Upper lobe of left lung (tissue), 6 donors: ENCODE data around the gene NLRP6. TPM values are rescaled to one million over a fixed set of nuclear protein-coding genes. Genes with fewer than 3 reads are reported as not detected.
"Not testable (repeated sequence)": the region's sequence is repeated elsewhere in the genome, so short reads cannot be mapped to it uniquely, and the experiment has no call there.

Source experiments
- ATAC-seq, 2 donors: fragments of 200-7000 bp; cut with Tn5 transposase; one replicate each; pipeline ENCODE4 v1.9.1; 2022; ENCODE audit warnings: mild to moderate bottlenecking in 2 of 2, moderate library complexity in 2 of 2; ENCODE audit not compliant: low FRiP score in 2 of 2
- DNase-seq, 2 donors: peaks; one replicate each; pipeline ENCODE4 v3.0.0-alpha.2; 2019 to 2020
- H3K27ac ChIP-seq, 4 donors: fragments of 200-600 bp; sonication (generic); one replicate each; pipeline ENCODE4 v1.5.1; 2016 to 2019
- H3K27me3 ChIP-seq, 4 donors: fragments of 200-600 bp; sonication (generic); one replicate each; pipeline ENCODE4 v1.5.1; 2017 to 2019
- H3K36me3 ChIP-seq, 4 donors: fragments of 200-600 bp; sonication (generic); one replicate each; pipeline ENCODE4 v1.5.1; 2016 to 2019
- H3K4me1 ChIP-seq, 4 donors: fragments of 200-600 bp; sonication (generic); one replicate each; pipeline ENCODE4 v1.5.1; 2018 to 2019
- H3K4me3 ChIP-seq, 4 donors: fragments of 200-600 bp; sonication (generic); one replicate each; pipeline ENCODE4 v1.5.1; 2017 to 2019; ENCODE audit warnings: mild to moderate bottlenecking in 2 of 4, moderate library complexity in 1 of 4
- H3K9me3 ChIP-seq, 4 donors: fragments of 200-600 bp; sonication (generic); one replicate each; pipeline ENCODE4 v1.5.1; 2018 to 2019
- CTCF ChIP-seq, 6 experiments: fragments of 450-650 bp in 4 of 6; fragments of 200-600 bp in 2 of 6; sonication (generic) in 2 of 6; IDR thresholded peaks; one replicate each; pipeline ENCODE4 v1.5.1; 2016 to 2019; ENCODE audit warnings: antibody characterized with exemption in 6 of 6
- EP300 ChIP-seq, 4 donors: sonication (generic); formaldehyde crosslinking; IDR thresholded peaks; one replicate each; pipeline ENCODE4 v1.5.1; 2017; ENCODE audit warnings: antibody characterized with exemption in 4 of 4, control low read depth in 2 of 4
- POLR2A ChIP-seq, 4 donors: fragments of 450-650 bp; IDR thresholded peaks; one replicate each; pipeline ENCODE4 v1.5.1; 2016 to 2017; ENCODE audit warnings: antibody characterized with exemption in 4 of 4, mild to moderate bottlenecking in 2 of 4
- POLR2AphosphoS5 ChIP-seq, 2 donors: sonication (generic); formaldehyde crosslinking; IDR thresholded peaks; one replicate each; pipeline ENCODE4 v1.5.1; 2017; ENCODE audit warnings: antibody characterized with exemption in 2 of 2
- WGBS, 2 donors: methylation state at CpG; one replicate each; pipeline ENCODE4 v1.1.5; 2017 to 2018; 5-methylcytosine and 5-hydroxymethylcytosine counted together
- small RNA-seq, 4 donors: library from RNA; depleted of rRNA; stranded (forward); fragments of <200 nt; gene quantifications; one replicate each; pipeline ENCODE3, GENCODE V24; 2016
- total RNA-seq, 6 donors: library from RNA; depleted of rRNA in 4 of 6; stranded (reverse); fragments of >200 nt in 4 of 6; gene quantifications; one replicate each; pipeline versions ENCODE4 v1.1.0 to v1.2.1, GENCODE V29; 2016 to 2021
- donor health status: DM: no; HTN: no; CAD: no; lungs with moderate emphysema.
- donor health status: DM: no; HTN: yes; CAD: no; lungs with severe emphysema.

NLRP6 gene
- total RNA-seq, 6 donors from 2014 or later, result 1.3 to 7.3 (median 3.1) TPM

- H3K4me3 ChIP-seq, result no peak overlapping the region
- DNase-seq (no peak), ATAC-seq (no peak)
- 78 to 87% methylated on average over 14 to 19 of the region's 19 CpGs for WGBS, 2 donors
- no peak overlapping the region for H3K27ac ChIP-seq
- no peaks in the 10 kb centered on the region for H3K9me3 ChIP-seq
- H3K4me1 ChIP-seq, result peaks cover 22 to 30% (median 29%) of the 10 kb centered on the region in 4 donors
- no peaks in the 10 kb centered on the region for H3K27me3 ChIP-seq
- H3K36me3 ChIP-seq, result no peaks in the 10 kb centered on the region
- TF ChIP-seq EP300 (IDR thresholded peaks at IDR 0.05) (no peak), POLR2A (IDR thresholded peaks at IDR 0.05) (no peak), CTCF (IDR thresholded peaks at IDR 0.05) (no peak), POLR2AphosphoS5 (IDR thresholded peaks at IDR 0.05) (no peak)
Observed at GRCh38 chr11:331358-332060, 53.3 kb downstream of the NLRP6 start.

GRCh38 chr11:332651-333480 lies 54.7 kb downstream of the NLRP6 start:
- TF ChIP-seq POLR2A (IDR thresholded peaks at IDR 0.05) (no peak), CTCF (IDR thresholded peaks at IDR 0.05) (no peak), EP300 (IDR thresholded peaks at IDR 0.05) (no peak), POLR2AphosphoS5 (IDR thresholded peaks at IDR 0.05) (no peak)
- Histone ChIP-seq H3K4me3 (no peak overlapping the region), H3K27me3 (no peaks in the 10 kb centered on the region), H3K36me3 (no peaks in the 10 kb centered on the region), H3K27ac (no peak overlapping the region), H3K4me1 (peaks cover 14 to 21% (median 18%) of the 10 kb centered on the region in 4 donors), H3K9me3 (no peaks in the 10 kb centered on the region)
- ATAC-seq (no peak), DNase-seq (no peak)
- 78 to 93% methylated on average over 20 to 23 of the region's 23 CpGs for WGBS, 2 donors

- not testable (repeated sequence) for H3K27ac ChIP-seq, ATAC-seq, DNase-seq, H3K9me3 ChIP-seq, H3K27me3 ChIP-seq, H3K4me3 ChIP-seq, H3K36me3 ChIP-seq
- H3K4me1 ChIP-seq, result peaks cover 12 to 16% (median 14%) of the 10 kb centered on the region in 4 donors
- WGBS, 2 donors, result 87 to 91% methylated on average over 17 of the region's 17 CpGs
Observed at GRCh38 chr11:333616-334263, 55.5 kb downstream of the NLRP6 start.

GRCh38 chr11:334264-334994 lies 56.2 kb downstream of the NLRP6 start:
- TF ChIP-seq CTCF (IDR thresholded peaks at IDR 0.05), result no peak
- TF ChIP-seq EP300 (IDR thresholded peaks at IDR 0.05), result no peak
- TF ChIP-seq POLR2AphosphoS5 (IDR thresholded peaks at IDR 0.05), result no peak
- no peak for TF ChIP-seq POLR2A (IDR thresholded peaks at IDR 0.05)
- Histone ChIP-seq H3K9me3 (no peaks in the 10 kb centered on the region), H3K4me1 (peaks cover 12 to 16% (median 14%) of the 10 kb centered on the region in 4 donors), H3K36me3 (no peaks in the 10 kb centered on the region), H3K27me3 (no peaks in the 10 kb centered on the region), H3K27ac (no peak overlapping the region), H3K4me3 (no peak overlapping the region)
- ATAC-seq, result peak in 1 of 2 donors; percentile 73
- DNase-seq, result no peak
- WGBS, 2 donors, result 66 to 71% methylated on average over 25 of the region's 25 CpGs

Small RNA genes within 50 kb of the gene (small RNA-seq; reads per million reads assigned to genes)
- gene AC136475.6, result 0 reads per million in 4 donors

Other genes starting within 250 kb of the NLRP6 start
- gene SCGB1C1, start 85.3 kb upstream of the NLRP6 start, total RNA-seq, result not detected
- 10 to 100 TPM; 24.3 to 70.1 (median 39.0) TPM for gene BET1L, start 71.0 kb upstream of the NLRP6 start, total RNA-seq
- 100 to 1,000 TPM in 4 of 6 donors, 10 to 100 TPM in 2; 65.9 to 135 (median 105) TPM for gene RIC8A, start 70.7 kb upstream of the NLRP6 start, total RNA-seq
- gene SIRT3, start 42.1 kb upstream of the NLRP6 start, total RNA-seq, result 10 to 100 TPM; 11.7 to 37.6 (median 24.0) TPM
- 100 to 1,000 TPM in 4 of 6 donors, 10 to 100 TPM in 2; 85.2 to 113 (median 106) TPM for gene PSMD13, start 41.4 kb upstream of the NLRP6 start, total RNA-seq
- gene PGGHG, start 10.7 kb downstream of the NLRP6 start, total RNA-seq, result 100 to 1,000 TPM in 2 of 6 donors, 10 to 100 TPM in 4; 34.1 to 535 (median 65.2) TPM
- gene IFITM5, start 21.1 kb downstream of the NLRP6 start, total RNA-seq, result not detected
- gene IFITM2, start 29.4 kb downstream of the NLRP6 start, total RNA-seq, result 100 to 1,000 TPM; 113 to 704 (median 271) TPM
- gene IFITM1, start 35.6 kb downstream of the NLRP6 start, total RNA-seq, result 100 to 1,000 TPM in 1 of 6 donors, 10 to 100 TPM in 5; 16.8 to 119 (median 74.5) TPM
- gene IFITM3, start 42.5 kb downstream of the NLRP6 start, total RNA-seq, result 100 to 1,000 TPM; 132 to 860 (median 360) TPM
- gene B4GALNT4, start 91.1 kb downstream of the NLRP6 start, total RNA-seq, result 1 to 10 TPM in 1 of 6 donors, under 1 TPM in 4, not detected in 1; 0.23 to 2.1 (median 0.54) TPM
- 10 to 100 TPM; 33.4 to 86.3 (median 55.2) TPM for gene PKP3, start 115.8 kb downstream of the NLRP6 start, total RNA-seq
- 100 to 1,000 TPM in 3 of 6 donors, 10 to 100 TPM in 3; 54.7 to 116 (median 91.1) TPM for gene SIGIRR, start 136.6 kb downstream of the NLRP6 start, total RNA-seq
- gene ANO9, start 163.6 kb downstream of the NLRP6 start, total RNA-seq, result 10 to 100 TPM; 11.7 to 62.9 (median 18.8) TPM
- gene PTDSS2, start 171.9 kb downstream of the NLRP6 start, total RNA-seq, result 100 to 1,000 TPM in 1 of 6 donors, 10 to 100 TPM in 5; 29.6 to 188 (median 45.1) TPM
- gene RNH1, start 228.8 kb downstream of the NLRP6 start, total RNA-seq, result 100 to 1,000 TPM; 236 to 374 (median 339) TPM